MM.1S (cell line): ENCODE measurements around the gene SEMG1.

Experiments used
- DNase-seq: peaks from one replicate; pipeline ENCODE4 v3.0.0-alpha.2; 2015
- H2AFZ ChIP-seq: fragments of 300-600 bp; sonication (generic); 2 replicates; pipeline ENCODE4 v1.6.0; 2016; ENCODE audit warnings: antibody characterized with exemption, low read length
- H3F3A ChIP-seq: fragments of 300-600 bp; sonication (generic); 2 replicates; pipeline ENCODE4 v1.6.1; 2016; ENCODE audit warnings: mild to moderate bottlenecking, antibody characterized with exemption, low read length, moderate library complexity, mixed read lengths; ENCODE audit not compliant: insufficient read depth
- H3K27ac ChIP-seq: fragments of 300-600 bp; sonication (generic); 2 replicates; pipeline ENCODE4 v1.5.1; 2016; ENCODE audit warnings: mild to moderate bottlenecking, low read length
- H3K27me3 ChIP-seq: fragments of 300-600 bp; sonication (generic); replicated peaks from 2 replicates; pipeline ENCODE4 v1.6.0; 2016; ENCODE audit warnings: low read length; ENCODE audit not compliant: insufficient read depth
- H3K36me3 ChIP-seq: fragments of 300-600 bp; sonication (generic); replicated peaks from 2 replicates; pipeline ENCODE4 v1.6.1; 2016; ENCODE audit warnings: mild to moderate bottlenecking, low read length, mixed read lengths; ENCODE audit not compliant: insufficient read depth
- H3K4me1 ChIP-seq: fragments of 300-600 bp; sonication (generic); 2 replicates; pipeline ENCODE4 v1.6.1; 2016; ENCODE audit warnings: low read length, mixed read lengths
- H3K4me2 ChIP-seq: fragments of 300-600 bp; sonication (generic); 2 replicates; pipeline ENCODE4 v1.6.0; 2016; ENCODE audit warnings: low read depth, low read length
- H3K4me3 ChIP-seq: fragments of 300-600 bp; sonication (generic); 2 replicates; pipeline ENCODE4 v1.5.1; 2016; ENCODE audit warnings: low read length, mixed read lengths
- H3K79me2 ChIP-seq: fragments of 300-600 bp; sonication (generic); 2 replicates; pipeline ENCODE4 v1.6.1; 2016; ENCODE audit warnings: mixed run types, low read length, mixed read lengths
- H3K9ac ChIP-seq: fragments of 300-600 bp; sonication (generic); 2 replicates; pipeline ENCODE4 v1.6.1; 2016; ENCODE audit warnings: low read length, mixed read lengths
- H3K9me2 ChIP-seq: fragments of 300-600 bp; sonication (generic); replicated peaks from 2 replicates; pipeline ENCODE4 v1.6.1; 2016; ENCODE audit warnings: mild to moderate bottlenecking, low read length, mixed read lengths; ENCODE audit not compliant: insufficient read depth
- H3K9me3 ChIP-seq: fragments of 300-600 bp; sonication (generic); replicated peaks from 2 replicates; pipeline ENCODE4 v1.6.1; 2016; ENCODE audit warnings: mild to moderate bottlenecking, low read length, mixed read lengths; ENCODE audit not compliant: insufficient read depth
- H4K20me1 ChIP-seq: fragments of 300-600 bp; sonication (generic); 2 replicates; pipeline ENCODE4 v1.6.1; 2016; ENCODE audit warnings: mild to moderate bottlenecking, low read length, moderate library complexity, mixed read lengths; ENCODE audit not compliant: insufficient read depth
- EZH2 ChIP-seq: fragments of 300-600 bp; sonication (generic); optimal IDR thresholded peaks from 2 replicates; pipeline ENCODE3; 2017; ENCODE audit warnings: low read depth, mild to moderate bottlenecking, antibody characterized with exemption, low read length, mixed read lengths
- EZH2phosphoT487 ChIP-seq: fragments of 300-600 bp; sonication (generic); IDR thresholded peaks from 2 replicates; pipeline ENCODE4 v1.6.1; 2018; ENCODE audit warnings: antibody characterized with exemption, low read length
- TF ChIP-seq, protein P1 (sequence below): fragments of 300-600 bp; sonication (generic); IDR thresholded peaks from 2 replicates; pipeline ENCODE4 v1.5.1; 2016; ENCODE audit warnings: antibody characterized with exemption, low read length, mixed read lengths

The SEMG1 gene

DNA sequence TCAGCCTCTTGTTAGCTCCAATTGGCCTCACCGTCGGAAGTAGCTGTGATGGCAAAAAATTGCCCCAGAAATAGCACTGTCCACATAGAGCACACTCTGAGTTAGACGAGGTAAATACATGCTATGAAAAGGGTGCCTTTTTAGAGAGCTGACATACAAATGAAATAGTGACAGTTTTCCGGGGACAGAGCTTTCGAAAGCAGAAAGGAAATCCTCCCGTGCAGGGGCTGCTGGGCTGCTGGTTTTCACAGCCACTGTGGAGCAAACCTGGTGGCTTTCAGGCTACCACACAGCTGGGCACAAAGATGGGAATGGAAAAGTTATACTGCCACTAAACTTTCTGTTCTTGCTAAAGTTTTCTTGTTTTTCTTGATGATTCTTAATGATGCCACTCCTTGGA, 39.3 kb downstream of the SEMG1 start:
- Histone ChIP-seq H4K20me1 (no peaks in the 10 kb centered on the region), H3K4me1 (peaks cover 14% of the 10 kb centered on the region; the same call in 1 of the 2 replicates), H3K9ac (no peak overlapping the region), H3K27me3 (no peaks in the 10 kb centered on the region), H3K4me2 (peak overlapping the region; percentile 25), H2AFZ (no peak overlapping the region), H3K79me2 (no peaks in the 10 kb centered on the region), H3K27ac (no peak overlapping the region), H3K9me3 (no peaks in the 10 kb centered on the region), H3K36me3 (no peaks in the 10 kb centered on the region), H3K4me3 (no peak overlapping the region), H3F3A (peaks cover 4% of the 10 kb centered on the region; the same call in 1 of the 2 replicates), H3K9me2 (no peaks in the 10 kb centered on the region)
- DNase-seq = peak; percentile 35
- TF ChIP-seq EZH2phosphoT487 (no peak), EZH2 (no peak)
- TF ChIP-seq, protein P1, sequence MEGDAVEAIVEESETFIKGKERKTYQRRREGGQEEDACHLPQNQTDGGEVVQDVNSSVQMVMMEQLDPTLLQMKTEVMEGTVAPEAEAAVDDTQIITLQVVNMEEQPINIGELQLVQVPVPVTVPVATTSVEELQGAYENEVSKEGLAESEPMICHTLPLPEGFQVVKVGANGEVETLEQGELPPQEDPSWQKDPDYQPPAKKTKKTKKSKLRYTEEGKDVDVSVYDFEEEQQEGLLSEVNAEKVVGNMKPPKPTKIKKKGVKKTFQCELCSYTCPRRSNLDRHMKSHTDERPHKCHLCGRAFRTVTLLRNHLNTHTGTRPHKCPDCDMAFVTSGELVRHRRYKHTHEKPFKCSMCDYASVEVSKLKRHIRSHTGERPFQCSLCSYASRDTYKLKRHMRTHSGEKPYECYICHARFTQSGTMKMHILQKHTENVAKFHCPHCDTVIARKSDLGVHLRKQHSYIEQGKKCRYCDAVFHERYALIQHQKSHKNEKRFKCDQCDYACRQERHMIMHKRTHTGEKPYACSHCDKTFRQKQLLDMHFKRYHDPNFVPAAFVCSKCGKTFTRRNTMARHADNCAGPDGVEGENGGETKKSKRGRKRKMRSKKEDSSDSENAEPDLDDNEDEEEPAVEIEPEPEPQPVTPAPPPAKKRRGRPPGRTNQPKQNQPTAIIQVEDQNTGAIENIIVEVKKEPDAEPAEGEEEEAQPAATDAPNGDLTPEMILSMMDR = no peak

DNA sequence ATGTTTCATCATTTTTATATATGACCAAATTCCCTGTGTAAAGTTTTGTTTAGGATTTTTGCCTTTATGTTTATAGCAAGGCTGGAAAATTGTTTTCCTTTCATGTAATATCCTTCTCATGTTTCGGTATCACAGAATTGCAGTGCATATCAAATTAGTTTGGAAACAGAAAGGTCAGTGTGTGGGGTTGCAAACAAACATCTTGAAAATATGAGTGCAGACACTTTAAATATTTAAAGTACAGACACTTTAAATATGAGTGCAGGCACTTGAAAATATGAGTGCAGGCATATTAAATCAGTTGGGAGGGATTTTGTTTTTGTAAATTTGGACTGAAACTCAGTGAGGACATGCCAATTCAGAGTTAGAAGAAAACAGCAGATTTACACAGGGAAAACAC, 41.0 kb downstream of the SEMG1 start:
- TF ChIP-seq EZH2phosphoT487 (no peak), EZH2 (no peak)
- TF ChIP-seq, protein P1 = no peak
- no peak overlapping the region for H3K27ac ChIP-seq
- H3K36me3 ChIP-seq = no peaks in the 10 kb centered on the region
- no peak overlapping the region for H3K9ac ChIP-seq
- no peak overlapping the region for H2AFZ ChIP-seq
- no peaks in the 10 kb centered on the region for H3K9me2 ChIP-seq
- no peak for DNase-seq
- H3K9me3 ChIP-seq = no peaks in the 10 kb centered on the region
- no peak overlapping the region for H3K4me2 ChIP-seq
- H3K4me3 ChIP-seq = no peak overlapping the region
- no peaks in the 10 kb centered on the region for H4K20me1 ChIP-seq
- no peaks in the 10 kb centered on the region for H3K79me2 ChIP-seq
- H3F3A ChIP-seq = peaks cover 4% of the 10 kb centered on the region; the same call in 1 of the 2 replicates
- no peaks in the 10 kb centered on the region for H3K27me3 ChIP-seq
- H3K4me1 ChIP-seq = peaks cover 14% of the 10 kb centered on the region; the same call in 1 of the 2 replicates

DNA sequence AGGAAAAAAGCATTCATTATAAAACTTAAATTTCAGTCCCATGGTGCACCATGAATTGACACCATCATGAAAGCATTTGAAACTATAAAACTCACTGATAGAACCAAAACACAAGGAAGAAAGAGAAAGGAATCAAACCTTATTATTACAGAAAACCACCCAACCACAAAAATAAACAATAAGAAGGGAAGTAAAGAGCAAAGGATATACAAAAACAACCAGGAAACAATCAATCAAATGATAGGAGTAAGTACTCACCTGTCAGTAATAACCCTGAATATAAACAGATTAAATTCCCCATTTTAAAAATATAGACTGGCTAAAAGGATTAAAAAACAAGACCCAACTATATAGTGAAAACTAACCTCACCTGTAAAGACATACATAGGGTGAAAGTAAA, 41.8 kb downstream of the SEMG1 start:
- H3F3A ChIP-seq = peaks cover 4% of the 10 kb centered on the region; the same call in 1 of the 2 replicates
- H3K4me3 ChIP-seq = no peak overlapping the region
- H3K27ac ChIP-seq = no peak overlapping the region
- H3K9me2 ChIP-seq = no peaks in the 10 kb centered on the region
- H3K4me1 ChIP-seq = peaks cover 14% of the 10 kb centered on the region; the same call in 1 of the 2 replicates
- H4K20me1 ChIP-seq = no peaks in the 10 kb centered on the region
- TF ChIP-seq, protein P1 = no peak
- TF ChIP-seq EZH2 = no peak
- TF ChIP-seq EZH2phosphoT487 = no peak
- DNase-seq = no peak
- H3K27me3 ChIP-seq = no peaks in the 10 kb centered on the region
- H3K36me3 ChIP-seq = no peaks in the 10 kb centered on the region
- H3K4me2 ChIP-seq = no peak overlapping the region
- no peaks in the 10 kb centered on the region for H3K9me3 ChIP-seq
- no peak overlapping the region for H3K9ac ChIP-seq
- H3K79me2 ChIP-seq = no peaks in the 10 kb centered on the region
- no peak overlapping the region for H2AFZ ChIP-seq
